OCI-M1 (cell line): ENCODE results near the gene GOLGA6L9.
"Not testable (repeated sequence)": the region's sequence is repeated elsewhere in the genome, so short reads cannot be mapped to it uniquely, and the experiment has no call there.

Source experiments
- DNase-seq: peaks from one replicate; lab custom pipeline; 2025; lab: John Stamatoyannopoulos, UW

Gene GOLGA6L9

GRCh38 chr15:82429693-82430092 lies at the start of gene GOLGA6L9:
Gene GOLGA6L9 (plus strand): TSS chr15:82429816. CDS start chr15:82430080, 264 bp downstream.
- DNase-seq = not testable (repeated sequence)

- not testable (repeated sequence) for DNase-seq
These were observed 48.2 kb upstream of the GOLGA6L9 start for GRCh38 chr15:82381330-82381955.

GRCh38 chr15:82387209-82387608 lies 42.4 kb upstream of the GOLGA6L9 start:
- DNase-seq = peak; percentile 48

GRCh38 chr15:82390152-82390551 lies 39.5 kb upstream of the GOLGA6L9 start:
- not testable (repeated sequence) for DNase-seq

GRCh38 chr15:82392077-82392476 lies 37.5 kb upstream of the GOLGA6L9 start:
- peak; percentile 57 for DNase-seq

- no peak for DNase-seq
These were observed 35.9 kb upstream of the GOLGA6L9 start for GRCh38 chr15:82393671-82394070.

- not testable (repeated sequence) for DNase-seq
These were observed 33.8 kb upstream of the GOLGA6L9 start for GRCh38 chr15:82395788-82396187.

GRCh38 chr15:82397817-82398216 lies 31.8 kb upstream of the GOLGA6L9 start:
- no peak for DNase-seq

- DNase-seq = peak; percentile 48
These were observed 30.8 kb upstream of the GOLGA6L9 start for GRCh38 chr15:82398785-82399184.

- DNase-seq = peak; percentile 86
These were observed 30.1 kb upstream of the GOLGA6L9 start for GRCh38 chr15:82399366-82400103.

- not testable (repeated sequence) for DNase-seq
These were observed 27.7 kb upstream of the GOLGA6L9 start for GRCh38 chr15:82401918-82402317.

- not testable (repeated sequence) for DNase-seq
These were observed 27.3 kb upstream of the GOLGA6L9 start for GRCh38 chr15:82402341-82402740.

GRCh38 chr15:82406211-82406610 lies 23.4 kb upstream of the GOLGA6L9 start:
- peak; percentile 76 for DNase-seq

GRCh38 chr15:82410306-82410705 lies 19.3 kb upstream of the GOLGA6L9 start:
- peak; percentile 54 for DNase-seq

GRCh38 chr15:82411595-82411994 lies 18.0 kb upstream of the GOLGA6L9 start:
- peak; percentile 86 for DNase-seq

- DNase-seq = not testable (repeated sequence)
These were observed 15.0 kb upstream of the GOLGA6L9 start for GRCh38 chr15:82414525-82415191.

GRCh38 chr15:82420516-82420915 lies 9.1 kb upstream of the GOLGA6L9 start:
- not testable (repeated sequence) for DNase-seq

GRCh38 chr15:82420966-82421365 lies 8.7 kb upstream of the GOLGA6L9 start:
- DNase-seq = not testable (repeated sequence)

GRCh38 chr15:82427117-82427516 lies 2.5 kb upstream of the GOLGA6L9 start:
- DNase-seq = not testable (repeated sequence)

- not testable (repeated sequence) for DNase-seq
These were observed 15.8 kb downstream of the GOLGA6L9 start for GRCh38 chr15:82445420-82445819.

- not testable (repeated sequence) for DNase-seq
These were observed 27.7 kb downstream of the GOLGA6L9 start for GRCh38 chr15:82457336-82457735.

- DNase-seq = not testable (repeated sequence)
These were observed 36.0 kb downstream of the GOLGA6L9 start for GRCh38 chr15:82465629-82466028.

- DNase-seq = not testable (repeated sequence)
These were observed 38.6 kb downstream of the GOLGA6L9 start for GRCh38 chr15:82468205-82468604.
